PFSK-1 (cell line): ENCODE measurements around the gene HSPB3.

Source experiments
- FOXP2 ChIP-seq: optimal IDR thresholded peaks from 2 replicates; pipeline ENCODE3; 2011; ENCODE audit warnings: borderline replicate concordance, control low read depth, inconsistent platforms; ENCODE audit not compliant: insufficient read depth; ENCODE audit errors: extremely low read length, extremely low read depth
- POLR2AphosphoS5 ChIP-seq: IDR thresholded peaks from 2 replicates; pipeline ENCODE4 v1.6.1; 2012; ENCODE audit warnings: low read depth, mild to moderate bottlenecking, control low read depth, low read length, moderate library complexity
- SIN3A ChIP-seq: IDR thresholded peaks from 2 replicates; pipeline ENCODE4 v1.6.1; 2012; ENCODE audit warnings: mild to moderate bottlenecking, low read length, moderate library complexity, borderline replicate concordance; ENCODE audit not compliant: insufficient read depth
- TAF1 ChIP-seq: IDR thresholded peaks from 2 replicates; pipeline ENCODE4 v1.6.1; 2012; ENCODE audit warnings: low read length, control low read depth, borderline replicate concordance; ENCODE audit not compliant: insufficient read depth
- TF ChIP-seq, protein P1 (sequence below), 2 experiments: IDR thresholded peaks; 2 replicates each; pipeline versions ENCODE4 v1.6.1 to v1.8.0; 2011 to 2012; ENCODE audit warnings: low read depth in 2 of 2, low read length in 2 of 2, control low read depth in 1 of 2, inconsistent platforms in 1 of 2, mild to moderate bottlenecking in 1 of 2, moderate library complexity in 1 of 2; ENCODE audit not compliant: insufficient read depth in 1 of 2

Gene HSPB3

DNA sequence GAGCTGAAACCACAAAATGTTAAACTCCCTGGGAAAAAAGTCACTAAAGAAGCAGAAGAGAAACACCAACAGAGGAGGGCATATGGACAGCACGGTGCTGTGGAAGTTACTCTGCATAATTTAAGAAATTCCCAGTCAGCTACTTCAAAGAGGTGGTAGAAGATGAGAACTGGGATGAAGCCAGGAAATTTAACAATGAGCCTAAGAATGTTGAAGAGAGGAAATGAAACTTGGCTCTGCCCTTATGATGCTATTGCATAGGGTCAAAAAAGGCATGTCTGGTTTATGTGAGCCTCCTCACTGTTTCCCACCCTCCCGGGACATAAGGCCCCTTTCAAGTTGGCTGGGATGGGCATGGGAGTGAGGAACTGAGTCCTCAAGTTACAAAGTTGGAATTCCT lies 36.7 kb downstream of the HSPB3 start:
- no peak for TF ChIP-seq TAF1
- no peak for TF ChIP-seq POLR2AphosphoS5
- no peak for TF ChIP-seq FOXP2
- no peak for TF ChIP-seq SIN3A
- TF ChIP-seq, protein P1, sequence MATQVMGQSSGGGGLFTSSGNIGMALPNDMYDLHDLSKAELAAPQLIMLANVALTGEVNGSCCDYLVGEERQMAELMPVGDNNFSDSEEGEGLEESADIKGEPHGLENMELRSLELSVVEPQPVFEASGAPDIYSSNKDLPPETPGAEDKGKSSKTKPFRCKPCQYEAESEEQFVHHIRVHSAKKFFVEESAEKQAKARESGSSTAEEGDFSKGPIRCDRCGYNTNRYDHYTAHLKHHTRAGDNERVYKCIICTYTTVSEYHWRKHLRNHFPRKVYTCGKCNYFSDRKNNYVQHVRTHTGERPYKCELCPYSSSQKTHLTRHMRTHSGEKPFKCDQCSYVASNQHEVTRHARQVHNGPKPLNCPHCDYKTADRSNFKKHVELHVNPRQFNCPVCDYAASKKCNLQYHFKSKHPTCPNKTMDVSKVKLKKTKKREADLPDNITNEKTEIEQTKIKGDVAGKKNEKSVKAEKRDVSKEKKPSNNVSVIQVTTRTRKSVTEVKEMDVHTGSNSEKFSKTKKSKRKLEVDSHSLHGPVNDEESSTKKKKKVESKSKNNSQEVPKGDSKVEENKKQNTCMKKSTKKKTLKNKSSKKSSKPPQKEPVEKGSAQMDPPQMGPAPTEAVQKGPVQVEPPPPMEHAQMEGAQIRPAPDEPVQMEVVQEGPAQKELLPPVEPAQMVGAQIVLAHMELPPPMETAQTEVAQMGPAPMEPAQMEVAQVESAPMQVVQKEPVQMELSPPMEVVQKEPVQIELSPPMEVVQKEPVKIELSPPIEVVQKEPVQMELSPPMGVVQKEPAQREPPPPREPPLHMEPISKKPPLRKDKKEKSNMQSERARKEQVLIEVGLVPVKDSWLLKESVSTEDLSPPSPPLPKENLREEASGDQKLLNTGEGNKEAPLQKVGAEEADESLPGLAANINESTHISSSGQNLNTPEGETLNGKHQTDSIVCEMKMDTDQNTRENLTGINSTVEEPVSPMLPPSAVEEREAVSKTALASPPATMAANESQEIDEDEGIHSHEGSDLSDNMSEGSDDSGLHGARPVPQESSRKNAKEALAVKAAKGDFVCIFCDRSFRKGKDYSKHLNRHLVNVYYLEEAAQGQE (IDR thresholded peaks at IDR 0.05; ENCODE audit: insufficient read depth in 1 of 2, low read depth in 2 of 2, low read length in 2 of 2), result no peak

DNA sequence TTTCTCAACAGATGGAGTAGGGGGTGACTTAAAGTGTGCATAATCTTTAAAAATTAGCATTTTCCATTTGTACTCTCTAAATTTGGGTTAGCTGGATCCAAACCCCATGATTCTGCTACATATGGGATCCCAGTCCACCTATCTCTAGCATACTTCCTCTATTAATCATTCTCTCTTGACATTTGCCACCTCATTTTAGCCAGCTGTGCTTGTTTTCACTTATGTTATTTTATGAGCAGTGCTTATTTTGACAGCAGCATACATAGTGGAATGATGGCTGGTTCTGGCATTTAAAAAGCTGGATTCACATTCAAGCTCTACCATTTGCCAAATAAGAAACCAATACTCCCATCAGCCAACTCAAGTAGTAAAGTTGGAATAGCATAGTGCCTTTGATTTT lies 39.5 kb downstream of the HSPB3 start:
- TF ChIP-seq TAF1 (no peak), SIN3A (no peak), FOXP2 (no peak), POLR2AphosphoS5 (no peak)
- TF ChIP-seq, protein P1 (IDR thresholded peaks at IDR 0.05; ENCODE audit: insufficient read depth in 1 of 2, low read depth in 2 of 2, low read length in 2 of 2), result no peak
